GM12875 (cell line): ENCODE measurements around the gene SRCIN1.

Experiments used
- H3K4me3 ChIP-seq: one replicate; pipeline ENCODE4 v1.5.1; 2011; ENCODE audit warnings: low read depth, low read length, control low read depth
- TF ChIP-seq, protein P1 (sequence below): IDR thresholded peaks from 2 replicates; pipeline ENCODE4 v1.5.1; 2011; ENCODE audit warnings: low read depth, mild to moderate bottlenecking, control low read depth, inconsistent platforms, low read length, moderate library complexity, borderline replicate concordance; ENCODE audit not compliant: insufficient read depth

The SRCIN1 gene

DNA sequence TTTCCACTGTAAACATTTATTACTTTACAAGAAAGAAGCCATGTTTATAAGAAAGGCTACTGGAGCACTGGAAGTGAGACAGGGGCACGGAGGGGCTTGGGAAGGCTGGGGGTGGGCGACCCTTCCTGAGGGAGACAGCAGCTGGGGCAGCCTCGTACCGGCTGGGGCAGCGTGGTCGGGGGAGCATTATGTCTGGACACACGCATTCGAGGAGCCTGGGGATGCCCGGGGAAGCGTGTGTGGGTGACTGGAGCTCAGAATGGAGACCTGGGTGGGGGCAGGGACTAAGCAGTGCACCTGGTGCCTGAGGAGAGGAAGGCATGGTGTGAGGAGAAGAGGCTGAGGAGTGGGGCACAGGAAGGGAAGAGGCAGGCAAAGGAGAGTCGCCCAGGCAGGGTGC is 64.5 kb downstream of the SRCIN1 start:
- TF ChIP-seq, protein P1, sequence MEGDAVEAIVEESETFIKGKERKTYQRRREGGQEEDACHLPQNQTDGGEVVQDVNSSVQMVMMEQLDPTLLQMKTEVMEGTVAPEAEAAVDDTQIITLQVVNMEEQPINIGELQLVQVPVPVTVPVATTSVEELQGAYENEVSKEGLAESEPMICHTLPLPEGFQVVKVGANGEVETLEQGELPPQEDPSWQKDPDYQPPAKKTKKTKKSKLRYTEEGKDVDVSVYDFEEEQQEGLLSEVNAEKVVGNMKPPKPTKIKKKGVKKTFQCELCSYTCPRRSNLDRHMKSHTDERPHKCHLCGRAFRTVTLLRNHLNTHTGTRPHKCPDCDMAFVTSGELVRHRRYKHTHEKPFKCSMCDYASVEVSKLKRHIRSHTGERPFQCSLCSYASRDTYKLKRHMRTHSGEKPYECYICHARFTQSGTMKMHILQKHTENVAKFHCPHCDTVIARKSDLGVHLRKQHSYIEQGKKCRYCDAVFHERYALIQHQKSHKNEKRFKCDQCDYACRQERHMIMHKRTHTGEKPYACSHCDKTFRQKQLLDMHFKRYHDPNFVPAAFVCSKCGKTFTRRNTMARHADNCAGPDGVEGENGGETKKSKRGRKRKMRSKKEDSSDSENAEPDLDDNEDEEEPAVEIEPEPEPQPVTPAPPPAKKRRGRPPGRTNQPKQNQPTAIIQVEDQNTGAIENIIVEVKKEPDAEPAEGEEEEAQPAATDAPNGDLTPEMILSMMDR, result no peak
- no peak overlapping the region for H3K4me3 ChIP-seq

DNA sequence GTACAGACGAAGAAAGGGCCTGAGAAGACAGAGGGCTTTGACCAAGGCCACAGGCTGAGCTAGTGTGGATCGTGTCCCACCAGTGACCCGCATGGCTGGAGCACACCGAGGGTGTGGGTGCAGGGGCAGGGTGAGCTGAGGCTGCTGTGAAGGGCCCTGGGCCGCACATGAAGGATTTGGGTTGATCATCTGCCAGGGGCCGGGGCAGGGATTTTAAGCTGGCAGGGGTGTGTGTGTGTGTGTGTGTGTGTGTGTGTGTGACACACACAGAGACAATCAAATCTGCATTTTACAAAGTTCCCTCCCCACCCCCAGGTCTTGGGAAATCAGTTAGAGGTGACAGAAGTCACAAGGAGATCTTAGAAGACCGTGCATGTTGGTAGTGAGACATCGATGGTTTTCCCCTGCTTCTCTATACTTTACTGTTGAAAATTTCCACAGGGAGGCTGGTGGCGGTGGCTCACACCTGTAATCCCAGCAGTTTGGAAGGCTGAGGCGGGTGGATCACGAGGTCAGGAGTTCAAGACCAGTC is 65.2 kb downstream of the SRCIN1 start:
- TF ChIP-seq, protein P1, result no peak

DNA sequence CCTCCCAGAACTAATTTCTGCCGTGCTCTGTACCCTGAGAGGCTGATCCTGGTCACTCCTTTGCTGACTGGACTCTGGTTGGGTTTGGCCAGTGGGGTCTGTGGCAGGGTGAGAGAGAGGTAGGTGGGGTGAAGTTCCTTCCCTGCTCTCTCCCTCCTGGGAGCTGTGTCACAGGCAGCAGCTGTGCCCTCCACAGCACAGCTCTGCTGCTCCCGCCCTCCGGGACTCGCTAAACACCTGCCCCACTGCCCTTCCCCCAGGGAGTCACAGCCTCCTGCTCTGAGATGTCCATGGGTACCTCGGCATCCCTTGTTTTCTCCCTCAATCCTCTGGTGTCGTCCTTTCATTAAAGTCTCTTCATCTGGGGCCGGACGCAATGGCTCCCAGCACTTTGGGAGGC is 66.4 kb downstream of the SRCIN1 start:
- TF ChIP-seq, protein P1, result no peak
- no peak overlapping the region for H3K4me3 ChIP-seq

More for the DNA sequence above, 65.2 kb downstream of the SRCIN1 start:
- H3K4me3 ChIP-seq, result no peak overlapping the region

DNA sequence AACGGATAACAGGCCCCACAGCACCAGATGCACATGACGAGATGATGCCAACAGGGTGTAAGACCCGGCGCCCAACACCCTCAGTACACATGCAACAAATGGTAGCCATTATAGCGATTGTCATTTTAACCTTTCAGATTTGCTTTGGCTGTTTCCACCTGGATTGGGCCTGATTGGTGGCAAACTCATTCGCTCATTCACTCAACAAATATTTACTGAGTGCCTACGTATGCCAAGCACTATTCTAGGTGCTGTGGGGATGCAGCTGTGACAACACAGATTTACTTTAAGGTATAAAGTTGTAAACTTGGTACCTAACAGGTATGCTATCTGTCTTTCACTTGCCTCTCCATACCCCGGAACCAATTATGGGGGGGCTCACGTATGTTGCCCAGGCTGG is 66.8 kb downstream of the SRCIN1 start:
- TF ChIP-seq, protein P1, result no peak
- H3K4me3 ChIP-seq, result no peak overlapping the region

DNA sequence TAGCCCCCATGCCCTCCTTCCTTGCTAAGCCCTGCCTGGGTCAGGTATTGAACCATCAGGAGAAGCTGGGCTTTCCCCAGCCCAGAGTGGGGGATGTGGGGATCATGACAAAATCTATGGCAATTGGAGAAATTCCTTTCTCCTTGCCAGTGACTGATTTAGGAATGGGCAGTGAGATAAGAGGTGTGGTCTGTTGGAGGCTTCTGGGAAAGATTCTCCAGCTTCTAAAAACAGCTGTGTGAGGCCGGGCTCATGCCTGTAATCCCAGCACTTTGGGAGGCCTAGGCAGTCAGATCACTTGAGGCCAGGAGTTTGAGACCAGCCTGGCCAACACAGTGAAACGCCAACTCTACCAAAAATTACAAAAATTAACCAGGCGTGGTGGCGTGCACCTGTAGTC is 69.1 kb downstream of the SRCIN1 start:
- no peak overlapping the region for H3K4me3 ChIP-seq
- TF ChIP-seq, protein P1, result no peak

DNA sequence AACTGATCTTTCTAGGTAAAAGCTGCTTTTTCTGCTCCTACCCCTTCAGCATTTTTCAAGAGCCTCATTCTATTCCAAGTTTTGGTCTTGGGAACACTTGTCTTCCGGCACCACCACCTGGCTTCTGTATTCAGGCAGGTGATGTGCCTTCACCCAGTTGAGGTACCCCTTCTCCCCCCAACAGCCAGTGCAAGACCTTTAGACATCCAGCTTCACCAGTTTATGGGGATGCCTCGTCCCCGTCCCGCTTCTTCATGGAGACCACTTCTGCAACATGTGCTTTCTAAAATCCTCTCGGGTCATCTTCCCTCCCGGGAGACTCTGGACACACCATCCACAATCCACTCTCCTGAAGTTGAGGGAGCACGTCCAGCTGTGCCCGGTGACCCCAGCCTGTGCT is 69.9 kb downstream of the SRCIN1 start:
- H3K4me3 ChIP-seq, result no peak overlapping the region
- TF ChIP-seq, protein P1, result no peak

DNA sequence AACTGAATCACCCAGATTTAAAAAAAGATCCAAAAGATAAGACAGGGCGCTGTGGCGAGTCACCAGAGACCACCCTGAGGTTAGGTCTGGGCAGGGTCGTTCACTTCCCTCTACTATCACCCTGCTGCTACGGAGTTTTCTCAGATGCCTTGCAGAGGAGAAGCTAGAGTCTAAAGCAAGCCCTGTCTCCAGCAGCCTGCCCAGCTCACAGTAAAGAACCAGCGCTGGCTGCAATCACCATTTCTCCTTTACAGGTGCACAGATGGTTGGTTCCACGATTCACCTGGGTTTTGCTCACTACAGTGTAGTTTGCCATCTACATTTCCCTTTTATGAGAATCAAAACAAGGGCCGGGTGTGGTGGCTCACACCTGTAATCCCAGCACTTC is 71.3 kb downstream of the SRCIN1 start:
- no peak overlapping the region for H3K4me3 ChIP-seq
- TF ChIP-seq, protein P1, result no peak
